Endodermal cell (in vitro differentiated cells): Measurements from ENCODE around the gene UCMA. TPM values are rescaled to one million over a fixed set of nuclear protein-coding genes. Genes with fewer than 3 reads are reported as not detected.

ENCODE experiments used
- DNase-seq: peaks from one replicate; pipeline ENCODE4 v3.0.0-alpha.2; 2017
- H3K27ac ChIP-seq: 2 replicates; pipeline ENCODE4 v1.5.1; 2013; ENCODE audit warnings: mild to moderate bottlenecking, low read depth, low read length, moderate library complexity
- H3K27me3 ChIP-seq: 2 replicates; pipeline ENCODE4 v1.6.1; 2013; ENCODE audit warnings: mild to moderate bottlenecking, low read length, moderate library complexity; ENCODE audit not compliant: insufficient read depth, control insufficient read depth, poor library complexity, severe bottlenecking
- H3K36me3 ChIP-seq: 2 replicates; pipeline ENCODE4 v1.7.0; 2013; ENCODE audit warnings: mild to moderate bottlenecking, low read length, moderate library complexity; ENCODE audit not compliant: control insufficient read depth, insufficient read depth
- H3K4me1 ChIP-seq: one replicate; pipeline ENCODE4 v1.7.0; 2013; ENCODE audit warnings: low read length; ENCODE audit not compliant: control insufficient read depth, insufficient read depth
- H3K4me3 ChIP-seq: 2 replicates; pipeline ENCODE4 v1.5.1; 2013; ENCODE audit warnings: mild to moderate bottlenecking, low read length, moderate library complexity
- H3K9ac ChIP-seq: 2 replicates; pipeline ENCODE4 v1.6.1; 2013; ENCODE audit warnings: mild to moderate bottlenecking, low read length, moderate library complexity; ENCODE audit not compliant: poor library complexity, severe bottlenecking; ENCODE audit errors: extremely low read depth
- H3K9me3 ChIP-seq: 2 replicates; pipeline ENCODE4 v1.6.1; 2013; ENCODE audit warnings: mild to moderate bottlenecking, low read length, moderate library complexity; ENCODE audit not compliant: control insufficient read depth
- H3K27ac Mint-ChIP-seq: 2 replicates; pipeline ENCODE4 v1.8.0; 2020; ENCODE audit warnings: mixed read lengths
- H3K27me3 Mint-ChIP-seq: 2 replicates; pipeline ENCODE4 v1.8.0; 2021; ENCODE audit warnings: mild to moderate bottlenecking, mixed read lengths; ENCODE audit not compliant: insufficient read depth
- H3K36me3 Mint-ChIP-seq: 2 replicates; pipeline ENCODE4 v1.8.0; 2020; ENCODE audit warnings: low read depth, mixed read lengths
- H3K4me1 Mint-ChIP-seq: 2 replicates; pipeline ENCODE4 v1.8.0; 2020; ENCODE audit warnings: mixed read lengths
- H3K4me3 Mint-ChIP-seq: 2 replicates; pipeline ENCODE4 v1.8.0; 2020; ENCODE audit warnings: mild to moderate bottlenecking, moderate library complexity, mixed read lengths
- H3K9me3 Mint-ChIP-seq: 2 replicates; pipeline ENCODE4 v1.8.0; 2020; ENCODE audit warnings: mild to moderate bottlenecking, mixed read lengths
- WGBS, 2 experiments: methylation state at CpG; one replicate each; pipeline versions ENCODE4 v1.1.5 to v1.1.7; 2013; ENCODE audit warnings: missing lambda C conversion rate in 2 of 2, mixed read lengths in 1 of 2; ENCODE audit not compliant: insufficient coverage in 1 of 2, insufficient read length in 1 of 2; 5-methylcytosine and 5-hydroxymethylcytosine counted together
- total RNA-seq, 2 donors: library from RNA; stranded (reverse); fragmentation: NEBNext Ultra II Directional in 1 of 2; extraction: Animal tissue kit (Norgen Biotek cat#: 25700) in 1 of 2; gene quantifications; 2 replicates in 1 of 2; 3 replicates in 1 of 2; pipeline ENCODE4 v1.2.1, GENCODE V29; 2021
- TF ChIP-seq, protein P1 (sequence below): fragments of 200-600 bp; sonication (generic); conservative IDR thresholded peaks from 2 replicates; pipeline ENCODE4 v1.5.0; 2021; ENCODE audit warnings: antibody characterized with exemption, mild to moderate bottlenecking

The UCMA gene
- total RNA-seq, 2 donors from 2014 or later = not detected

- no peaks in the 10 kb centered on the region for H3K9me3 Mint-ChIP-seq
- TF ChIP-seq, protein P1, sequence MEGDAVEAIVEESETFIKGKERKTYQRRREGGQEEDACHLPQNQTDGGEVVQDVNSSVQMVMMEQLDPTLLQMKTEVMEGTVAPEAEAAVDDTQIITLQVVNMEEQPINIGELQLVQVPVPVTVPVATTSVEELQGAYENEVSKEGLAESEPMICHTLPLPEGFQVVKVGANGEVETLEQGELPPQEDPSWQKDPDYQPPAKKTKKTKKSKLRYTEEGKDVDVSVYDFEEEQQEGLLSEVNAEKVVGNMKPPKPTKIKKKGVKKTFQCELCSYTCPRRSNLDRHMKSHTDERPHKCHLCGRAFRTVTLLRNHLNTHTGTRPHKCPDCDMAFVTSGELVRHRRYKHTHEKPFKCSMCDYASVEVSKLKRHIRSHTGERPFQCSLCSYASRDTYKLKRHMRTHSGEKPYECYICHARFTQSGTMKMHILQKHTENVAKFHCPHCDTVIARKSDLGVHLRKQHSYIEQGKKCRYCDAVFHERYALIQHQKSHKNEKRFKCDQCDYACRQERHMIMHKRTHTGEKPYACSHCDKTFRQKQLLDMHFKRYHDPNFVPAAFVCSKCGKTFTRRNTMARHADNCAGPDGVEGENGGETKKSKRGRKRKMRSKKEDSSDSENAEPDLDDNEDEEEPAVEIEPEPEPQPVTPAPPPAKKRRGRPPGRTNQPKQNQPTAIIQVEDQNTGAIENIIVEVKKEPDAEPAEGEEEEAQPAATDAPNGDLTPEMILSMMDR = no peak
- H3K36me3 Mint-ChIP-seq = no peaks in the 10 kb centered on the region
These were observed 11.6 kb downstream of the UCMA start for GRCh38 chr10:13222566-13222965.

GRCh38 chr10:13222151-13222550 is 12.0 kb downstream of the UCMA start:
- no peaks in the 10 kb centered on the region for H3K4me1 Mint-ChIP-seq
- WGBS, 2 experiments = 92 to 100% methylated on average over 6 of the region's 6 CpGs
- peak overlapping the region; percentile 44 for H3K27ac Mint-ChIP-seq
- DNase-seq = no peak
- H3K9me3 Mint-ChIP-seq = no peaks in the 10 kb centered on the region
- TF ChIP-seq, protein P1 = no peak
- Histone ChIP-seq H3K27me3 (no peaks in the 10 kb centered on the region), H3K4me3 (no peak overlapping the region), H3K4me1 (no peaks in the 10 kb centered on the region), H3K9ac (no peak overlapping the region), H3K36me3 (no peaks in the 10 kb centered on the region), H3K9me3 (no peaks in the 10 kb centered on the region), H3K27ac (no peak overlapping the region)
- no peaks in the 10 kb centered on the region for H3K36me3 Mint-ChIP-seq
- no peaks in the 10 kb centered on the region for H3K27me3 Mint-ChIP-seq
- H3K4me3 Mint-ChIP-seq = no peak overlapping the region

More at GRCh38 chr10:13222566-13222965, 11.6 kb downstream of the UCMA start:
- no peaks in the 10 kb centered on the region for H3K27me3 ChIP-seq
- Mint-ChIP-seq H3K27me3 (no peaks in the 10 kb centered on the region), H3K4me3 (no peak overlapping the region), H3K4me1 (no peaks in the 10 kb centered on the region), H3K27ac (no peak overlapping the region)
- H3K4me3 ChIP-seq = no peak overlapping the region
- H3K4me1 ChIP-seq = no peaks in the 10 kb centered on the region
- WGBS, 2 experiments = 93 to 100% methylated on average over 2 to 7 of the region's 7 CpGs
- H3K9ac ChIP-seq = no peak overlapping the region
- DNase-seq = no peak
- no peaks in the 10 kb centered on the region for H3K9me3 ChIP-seq
- H3K27ac ChIP-seq = no peak overlapping the region
- no peaks in the 10 kb centered on the region for H3K36me3 ChIP-seq

DNA sequence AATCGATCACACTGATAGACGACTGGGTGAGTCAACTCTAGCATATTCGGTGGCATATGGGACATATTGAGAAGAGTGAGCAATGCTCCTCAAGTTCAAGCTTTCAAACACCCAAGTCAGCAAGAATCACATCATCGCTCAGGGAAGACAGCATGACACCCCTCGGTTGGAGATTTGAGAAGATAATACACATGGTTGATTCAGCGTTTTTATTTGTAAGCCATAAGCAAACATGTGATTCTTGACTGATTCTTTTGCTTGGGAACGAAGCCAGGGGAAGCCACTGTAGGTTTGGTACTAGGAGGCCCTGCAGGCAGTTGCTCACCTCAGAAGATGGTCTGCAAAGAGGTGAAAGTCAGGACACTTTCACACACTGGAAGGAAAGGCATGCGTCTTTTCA is 12.6 kb downstream of the UCMA start:
- TF ChIP-seq, protein P1 = no peak
- H3K27me3 ChIP-seq = no peaks in the 10 kb centered on the region
- no peak overlapping the region for H3K9ac ChIP-seq
- H3K4me3 ChIP-seq = no peak overlapping the region
- H3K36me3 Mint-ChIP-seq = no peaks in the 10 kb centered on the region
- DNase-seq = no peak
- no peak overlapping the region for H3K4me3 Mint-ChIP-seq
- no peaks in the 10 kb centered on the region for H3K27me3 Mint-ChIP-seq
- 95% methylated on average over 6 to 8 of the region's 8 CpGs for WGBS, 2 experiments
- no peak overlapping the region for H3K27ac Mint-ChIP-seq
- no peak overlapping the region for H3K27ac ChIP-seq
- H3K9me3 ChIP-seq = no peaks in the 10 kb centered on the region
- H3K4me1 ChIP-seq = no peaks in the 10 kb centered on the region
- H3K36me3 ChIP-seq = no peaks in the 10 kb centered on the region
- H3K9me3 Mint-ChIP-seq = no peaks in the 10 kb centered on the region
- H3K4me1 Mint-ChIP-seq = no peaks in the 10 kb centered on the region
